ENCODE data around the gene RRP9. TPM values are rescaled to one million over a fixed set of nuclear protein-coding genes. Genes with fewer than 3 reads are reported as not detected.

Gene RRP9
- total and polyA plus RNA-seq, 10 of the 15 experiments (the other 5 are each of a cell fraction or from before 2014, with no cell fraction given) = 4.7 to 91.5 (median 41.7) TPM

DNA sequence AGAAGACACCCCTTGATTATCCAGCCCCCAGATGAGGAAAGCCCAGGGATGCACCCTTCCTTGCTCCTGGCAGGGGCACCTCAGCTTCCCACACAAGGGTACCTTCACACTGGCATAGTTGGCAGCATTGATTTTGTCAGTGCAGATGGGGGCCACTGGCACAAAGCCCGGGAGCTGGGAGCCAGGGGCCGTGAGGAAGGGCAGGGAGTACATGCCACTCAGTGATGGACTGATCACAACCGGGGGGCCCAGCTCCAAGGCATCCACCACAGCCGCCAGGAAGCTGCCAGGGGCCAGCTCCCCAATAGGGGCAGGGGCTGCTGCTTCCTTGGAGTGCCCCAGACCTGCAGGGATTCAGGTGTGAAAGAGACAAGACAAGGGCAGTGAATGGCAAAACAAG, 28.1 kb upstream of the RRP9 start (continued):
- TF ChIP-seq NR2C2 (IDR thresholded peaks at IDR 0.05; ENCODE audit: borderline replicate concordance, control insufficient read depth, insufficient read length, low read depth) = no peak

DNA sequence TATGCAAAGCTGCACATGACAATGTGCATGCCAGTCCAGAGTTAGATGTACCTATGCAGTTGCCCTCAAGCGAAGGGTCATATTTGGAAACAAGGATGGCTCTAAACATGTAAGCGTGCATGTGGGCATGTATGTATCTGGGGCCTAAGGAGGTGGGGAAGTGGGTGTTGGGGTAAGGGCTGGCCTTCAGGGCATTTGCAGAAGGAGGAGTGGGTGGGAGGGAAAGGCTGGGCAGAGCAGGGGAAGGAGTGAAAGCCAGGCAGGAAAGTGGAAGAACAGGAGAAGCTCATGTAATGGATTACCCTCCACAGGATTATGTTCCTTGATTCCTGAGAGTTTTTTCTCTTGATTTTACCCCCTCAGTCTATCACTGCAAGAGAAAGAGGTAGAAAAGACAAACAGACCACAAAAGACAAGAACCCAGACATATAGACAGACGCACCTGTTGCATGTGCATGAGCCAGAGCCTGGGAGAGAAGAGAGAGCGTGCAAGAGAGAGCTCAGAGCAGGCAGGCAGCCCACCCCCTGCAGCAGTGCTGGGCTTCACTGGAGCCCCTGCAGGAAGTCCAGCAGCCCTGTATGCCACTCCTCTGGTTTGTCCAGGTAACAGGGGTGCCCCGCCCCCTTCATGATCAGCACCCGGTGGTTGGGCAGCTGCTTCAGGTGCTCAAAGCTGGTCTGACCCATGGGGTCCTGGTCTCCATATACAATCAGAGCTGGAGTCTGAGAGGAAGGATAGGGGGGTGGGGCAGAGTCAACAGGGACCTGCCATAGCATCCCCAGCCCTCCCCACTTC, 27.4 kb upstream of the RRP9 start:
- H3K27me3 ChIP-seq (replicated peaks in 1 of 2; ENCODE audit: control insufficient read depth in 2 of 2, insufficient read depth in 2 of 2, low read length in 1 of 2) = no peaks in the 10 kb centered on the region
- in situ Hi-C loops (cut with MboI) (no loop called here), intact Hi-C loops (cut with micrococcal nuclease; ENCODE audit: unreplicated experiment) (no loop called here)
- ATAC-seq (no peak), FAIRE-seq (no peak), DNase-seq (ENCODE audit: low read depth, low spot score) (no peak)
- TF ChIP-seq PML (IDR thresholded peaks at IDR 0.05; ENCODE audit: low read length) (no peak), NRF1 (conservative IDR thresholded peaks at IDR 0.05; ENCODE audit: low read depth, low read length) (no peak), CREM (IDR thresholded peaks at IDR 0.05; ENCODE audit: low read depth) (no peak)
- no peaks in the 10 kb centered on the region for H3K36me3 ChIP-seq (ENCODE audit: control insufficient read depth in 2 of 2, insufficient read depth in 2 of 2, low read length in 1 of 2)
- no peak overlapping the region for H3K9ac ChIP-seq (ENCODE audit: control insufficient read depth, insufficient read depth, low read length)
- ChIA-PET SMC1A (ENCODE audit: uncharacterized antibody, unreplicated experiment) (interaction anchor here (1.4 kb wide), 1 partner anchor 27 kb away, joined by 5 read pairs; the partner anchor contains the start of gene PARP3), POLR2A (no interaction called here), RAD21 (ENCODE audit: unreplicated experiment) (interaction anchor here (2.1 kb wide), 1 partner anchor 26 kb away, joined by 10 read pairs; the partner anchor contains the start of gene PARP3), CTCF (interaction anchor here (0.7 to 1.4 kb wide), 4 partner anchors 13 to 153 kb away, joined by 3 to 7 read pairs (median 4); partner anchors contain the start of genes ACY1 and PARP3)
- H4K20me1 ChIP-seq (ENCODE audit: control insufficient read depth, insufficient read depth) = no peaks in the 10 kb centered on the region
- H3K4me3 ChIP-seq = no peak overlapping the region
- peaks cover 7% of the 10 kb centered on the region for H3K4me1 ChIP-seq (ENCODE audit: control insufficient read depth, insufficient read depth, low read length)
- no peak overlapping the region for H2AFZ ChIP-seq (ENCODE audit: control insufficient read depth, low read depth, low read length)
- TSS peak; percentile 69 for BruUV-seq (replicated peaks)
- peaks cover 5% of the 10 kb centered on the region; the same call in 1 of the 2 replicates for H3K79me2 ChIP-seq (ENCODE audit: control insufficient read depth, insufficient read depth, low read length)
- no peak overlapping the region for H3K4me2 ChIP-seq (ENCODE audit: control insufficient read depth, insufficient read depth)
- WGBS (ENCODE audit: insufficient coverage, insufficient replicate concordance, low lambda C conversion rate, missing lambda C conversion rate) = 72% methylated on average over 6 of the region's 6 CpGs
- no peak overlapping the region for H3K27ac ChIP-seq (ENCODE audit: control insufficient read depth, insufficient read depth)
- no peaks in the 10 kb centered on the region for H3K9me3 ChIP-seq (replicated peaks; ENCODE audit: control insufficient read depth, insufficient read depth, low read length)
